Keratinocyte (primary cell): Measurements from ENCODE around the gene ZNF839.

ENCODE experiments used
- EZH2 ChIP-seq: IDR thresholded peaks from one replicate; pipeline ENCODE4 v1.6.1; 2012; ENCODE audit warnings: inconsistent platforms, mild to moderate bottlenecking, low read length, moderate library complexity
- TF ChIP-seq, protein P1 (sequence below), 3 experiments: IDR thresholded peaks in 1 of 3; conservative IDR thresholded peaks in 1 of 3; optimal IDR thresholded peaks in 1 of 3; 2 replicates in 2 of 3; 3 replicates in 1 of 3; pipeline versions ENCODE3 to v1.5.1; 2011; ENCODE audit warnings: low read length in 3 of 3, mild to moderate bottlenecking in 3 of 3, moderate library complexity in 2 of 3, control low read depth in 1 of 3, inconsistent platforms in 1 of 3; ENCODE audit not compliant: insufficient read depth in 2 of 3; ENCODE audit errors: extremely low read depth in 1 of 3

DNA sequence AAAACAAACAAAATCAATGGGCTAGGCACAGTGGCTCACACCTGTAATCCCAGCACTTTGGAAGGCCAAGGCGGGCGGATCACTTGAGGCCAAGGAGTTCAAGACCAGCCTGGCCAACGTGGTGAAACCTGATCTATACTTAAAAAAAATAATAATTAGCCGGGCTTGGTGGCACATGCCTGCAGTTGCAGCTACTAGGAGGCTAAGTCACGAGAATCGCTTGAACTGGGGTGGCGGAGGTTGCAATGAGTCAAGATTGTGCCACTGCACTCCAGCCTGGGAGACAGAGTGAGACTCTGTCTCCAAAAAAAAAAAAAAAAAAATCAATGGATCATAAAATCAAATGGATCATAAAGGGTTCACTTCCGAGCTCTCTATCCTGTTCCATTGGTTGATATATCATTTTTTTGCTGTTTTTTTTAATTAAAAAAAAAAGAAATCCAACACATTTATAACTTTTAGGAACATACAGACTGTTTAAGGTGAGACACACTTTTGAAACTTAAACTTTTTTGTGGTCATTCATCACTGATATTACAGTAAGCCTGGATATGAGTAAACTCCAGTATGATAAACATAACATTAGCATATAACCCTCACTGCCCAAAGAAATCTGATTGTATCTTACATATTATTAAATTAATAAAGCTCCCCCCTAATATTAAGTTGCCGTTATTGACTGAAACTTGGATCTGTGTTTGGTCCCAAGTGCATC is 36.6 kb upstream of the ZNF839 start:
- TF ChIP-seq, protein P1, sequence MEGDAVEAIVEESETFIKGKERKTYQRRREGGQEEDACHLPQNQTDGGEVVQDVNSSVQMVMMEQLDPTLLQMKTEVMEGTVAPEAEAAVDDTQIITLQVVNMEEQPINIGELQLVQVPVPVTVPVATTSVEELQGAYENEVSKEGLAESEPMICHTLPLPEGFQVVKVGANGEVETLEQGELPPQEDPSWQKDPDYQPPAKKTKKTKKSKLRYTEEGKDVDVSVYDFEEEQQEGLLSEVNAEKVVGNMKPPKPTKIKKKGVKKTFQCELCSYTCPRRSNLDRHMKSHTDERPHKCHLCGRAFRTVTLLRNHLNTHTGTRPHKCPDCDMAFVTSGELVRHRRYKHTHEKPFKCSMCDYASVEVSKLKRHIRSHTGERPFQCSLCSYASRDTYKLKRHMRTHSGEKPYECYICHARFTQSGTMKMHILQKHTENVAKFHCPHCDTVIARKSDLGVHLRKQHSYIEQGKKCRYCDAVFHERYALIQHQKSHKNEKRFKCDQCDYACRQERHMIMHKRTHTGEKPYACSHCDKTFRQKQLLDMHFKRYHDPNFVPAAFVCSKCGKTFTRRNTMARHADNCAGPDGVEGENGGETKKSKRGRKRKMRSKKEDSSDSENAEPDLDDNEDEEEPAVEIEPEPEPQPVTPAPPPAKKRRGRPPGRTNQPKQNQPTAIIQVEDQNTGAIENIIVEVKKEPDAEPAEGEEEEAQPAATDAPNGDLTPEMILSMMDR (optimal IDR thresholded peaks at IDR 0.05 in 1 of 3, IDR thresholded peaks at IDR 0.05 in 1 of 3, conservative IDR thresholded peaks at IDR 0.05 in 1 of 3; ENCODE audit: extremely low read depth in 1 of 3, insufficient read depth in 2 of 3, low read length in 3 of 3): no peak
- no peak for TF ChIP-seq EZH2
